Fibroblast of lung (primary cell): ENCODE data around the gene SYT14.

Experiments
- EZH2 ChIP-seq: IDR thresholded peaks from 2 replicates; pipeline ENCODE4 v1.5.1; 2012; ENCODE audit warnings: low read length, control low read depth, mild to moderate bottlenecking; ENCODE audit errors: missing control alignments
- TF ChIP-seq, protein P1 (sequence below), 2 donors: IDR thresholded peaks in 1 of 2; conservative IDR thresholded peaks in 1 of 2; 1 replicate in 1 of 2; 2 replicates in 1 of 2; pipeline ENCODE4 v1.5.1; 2011 to 2012; ENCODE audit warnings: low read length in 2 of 2, control low read depth in 1 of 2, inconsistent platforms in 1 of 2, low read depth in 1 of 2, mild to moderate bottlenecking in 1 of 2

- TF ChIP-seq, protein P1, sequence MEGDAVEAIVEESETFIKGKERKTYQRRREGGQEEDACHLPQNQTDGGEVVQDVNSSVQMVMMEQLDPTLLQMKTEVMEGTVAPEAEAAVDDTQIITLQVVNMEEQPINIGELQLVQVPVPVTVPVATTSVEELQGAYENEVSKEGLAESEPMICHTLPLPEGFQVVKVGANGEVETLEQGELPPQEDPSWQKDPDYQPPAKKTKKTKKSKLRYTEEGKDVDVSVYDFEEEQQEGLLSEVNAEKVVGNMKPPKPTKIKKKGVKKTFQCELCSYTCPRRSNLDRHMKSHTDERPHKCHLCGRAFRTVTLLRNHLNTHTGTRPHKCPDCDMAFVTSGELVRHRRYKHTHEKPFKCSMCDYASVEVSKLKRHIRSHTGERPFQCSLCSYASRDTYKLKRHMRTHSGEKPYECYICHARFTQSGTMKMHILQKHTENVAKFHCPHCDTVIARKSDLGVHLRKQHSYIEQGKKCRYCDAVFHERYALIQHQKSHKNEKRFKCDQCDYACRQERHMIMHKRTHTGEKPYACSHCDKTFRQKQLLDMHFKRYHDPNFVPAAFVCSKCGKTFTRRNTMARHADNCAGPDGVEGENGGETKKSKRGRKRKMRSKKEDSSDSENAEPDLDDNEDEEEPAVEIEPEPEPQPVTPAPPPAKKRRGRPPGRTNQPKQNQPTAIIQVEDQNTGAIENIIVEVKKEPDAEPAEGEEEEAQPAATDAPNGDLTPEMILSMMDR (conservative IDR thresholded peaks at IDR 0.05 in 1 of 2, IDR thresholded peaks at IDR 0.05 in 1 of 2; ENCODE audit: low read depth in 1 of 2, low read length in 2 of 2): no peak
- TF ChIP-seq EZH2: no peak
Measured at GRCh38 chr1:210072129-210072528, 134.1 kb downstream of the SYT14 start.
